HepG2 (cell line): ENCODE data around the gene GJC1. TPM values are rescaled to one million over a fixed set of nuclear protein-coding genes. Genes with fewer than 3 reads are reported as not detected.
A peak's percentile ranks its signal among the peaks of the same experiment; 100 is the strongest.

Experiments
- ARNTL ChIP-seq: sonication (generic); formaldehyde crosslinking; IDR thresholded peaks from 2 replicates; pipeline ENCODE4 v1.4.0; 2020; ENCODE audit warnings: mild to moderate bottlenecking, missing genetic modification reagents
- ATF5 ChIP-seq: sonication (generic); formaldehyde crosslinking; IDR thresholded peaks from 2 replicates; pipeline ENCODE4 v1.4.0; 2020; ENCODE audit warnings: mild to moderate bottlenecking, low read depth, missing genetic modification reagents
- CEBPZ ChIP-seq: IDR thresholded peaks from 2 replicates; pipeline ENCODE4 v1.6.1; 2012; ENCODE audit warnings: low read length, improper control_type of control experiment
- CSRNP2 ChIP-seq: sonication (generic); formaldehyde crosslinking; conservative IDR thresholded peaks from 2 replicates; pipeline ENCODE4 v1.8.0; 2022; ENCODE audit warnings: low read depth, missing genetic modification reagents
- NCOA2 ChIP-seq: sonication (generic); formaldehyde crosslinking; IDR thresholded peaks from 2 replicates; pipeline ENCODE4 v1.8.0; 2022; ENCODE audit warnings: inconsistent platforms
- NFE2L1 ChIP-seq: sonication (generic); formaldehyde crosslinking; IDR thresholded peaks from 2 replicates; pipeline ENCODE4 v1.4.0; 2020; ENCODE audit warnings: missing genetic modification reagents, mild to moderate bottlenecking, borderline replicate concordance
- POGK ChIP-seq: sonication (generic); formaldehyde crosslinking; conservative IDR thresholded peaks from 2 replicates; pipeline ENCODE4 v1.8.0; 2022; ENCODE audit warnings: mild to moderate bottlenecking, moderate library complexity, missing genetic modification reagents
- PPARG ChIP-seq: conservative IDR thresholded peaks from 2 replicates; pipeline ENCODE4 v1.6.1; 2016; ENCODE audit warnings: missing biosample characterization, missing genetic modification reagents
- RARA ChIP-seq: IDR thresholded peaks from 2 replicates; pipeline ENCODE4 v1.6.1; 2016; ENCODE audit warnings: missing genetic modification reagents, missing compliant biosample characterization
- SMAD1 ChIP-seq: sonication (generic); formaldehyde crosslinking; IDR thresholded peaks from 2 replicates; pipeline ENCODE4 v1.4.0; 2020; ENCODE audit warnings: missing genetic modification reagents, low read depth, mild to moderate bottlenecking, borderline replicate concordance
- ZBTB3 ChIP-seq: sonication (generic); formaldehyde crosslinking; IDR thresholded peaks from 2 replicates; pipeline ENCODE4 v1.4.0; 2020; ENCODE audit warnings: low read depth, mild to moderate bottlenecking, moderate library complexity, missing genetic modification reagents, borderline replicate concordance
- ZBTB33 ChIP-seq: sonication (generic); formaldehyde crosslinking; IDR thresholded peaks from 2 replicates; pipeline ENCODE4 v1.4.0; 2020; ENCODE audit warnings: missing genetic modification reagents
- ZBTB37 ChIP-seq: sonication (generic); formaldehyde crosslinking; IDR thresholded peaks from 2 replicates; pipeline ENCODE4 v1.4.0; 2020; ENCODE audit warnings: mild to moderate bottlenecking, missing genetic modification reagents
- ZNF24 ChIP-seq: fragments of 450-650 bp; IDR thresholded peaks from 2 replicates; pipeline ENCODE4 v1.6.1; 2017; ENCODE audit warnings: antibody characterized with exemption, mild to moderate bottlenecking
- ZNF331 ChIP-seq: sonication (generic); formaldehyde crosslinking; IDR thresholded peaks from 2 replicates; pipeline ENCODE4 v1.4.0; 2020; ENCODE audit warnings: missing genetic modification reagents
- ZNF552 ChIP-seq: sonication (generic); formaldehyde crosslinking; IDR thresholded peaks from 2 replicates; pipeline ENCODE4 v1.9.0; 2022; ENCODE audit warnings: missing genetic modification reagents, mild to moderate bottlenecking, borderline replicate concordance
- ZNF562 ChIP-seq: sonication (generic); formaldehyde crosslinking; IDR thresholded peaks from 2 replicates; pipeline ENCODE4 v1.8.0; 2022; ENCODE audit warnings: missing genetic modification reagents, borderline replicate concordance
- ZNF746 ChIP-seq: sonication (generic); formaldehyde crosslinking; IDR thresholded peaks from 2 replicates; pipeline ENCODE4 v1.8.0; 2022; ENCODE audit warnings: mild to moderate bottlenecking, missing genetic modification reagents
- polyA plus RNA-seq, 8 experiments: library from polyadenylated mRNA; depleted of rRNA in 3 of 8; stranded (reverse) in 7 of 8; unstranded in 1 of 8; fragments of >200 nt; fragmentation: Illumina TruSeq in 4 of 8; extraction: Trizol in 4 of 8; gene quantifications; 2 replicates each; pipeline versions ENCODE4 v1.2.1 to v1.2.3, GENCODE V29; 2011 to 2016; ENCODE audit warnings: low read depth in 4 of 8, missing spikeins in 1 of 8, mixed read lengths in 1 of 8; ENCODE audit not compliant: insufficient read depth in 1 of 8
- total RNA-seq, 5 experiments: library from RNA; depleted of rRNA; stranded (reverse); fragments of >200 nt; fragmentation: Illumina TruSeq; extraction: Trizol; gene quantifications; 2 replicates each; pipeline ENCODE4 v1.2.3, GENCODE V29; 2016; ENCODE audit warnings: low read depth in 1 of 5

The GJC1 gene
- total and polyA plus RNA-seq, 2 of the 13 experiments (the other 11 are each of a cell fraction or from before 2014, with no cell fraction given): 1.7 TPM

GRCh38 chr17:44775136-44775837 lies 54.8 kb downstream of the GJC1 start (continued):
- TF ChIP-seq ZBTB3 (CRISPR knock-in tag) (peak; percentile 69; the same call in 1 of the 2 replicates), NCOA2 (CRISPR knock-in tag) (0 out of 2 replicates have a peak, but pooled peaks have one; percentile 5), ARNTL (CRISPR knock-in tag) (peak; percentile 66), ZNF331 (CRISPR knock-in tag) (peak; percentile 85; the same call in 1 of the 2 replicates), SMAD1 (no peak), PPARG (no peak), ZNF24 (no peak), RARA (no peak), ZBTB33 (CRISPR knock-in tag) (no peak), ZNF562 (CRISPR knock-in tag) (no peak), CSRNP2 (no peak), NFE2L1 (CRISPR knock-in tag) (no peak), ZNF552 (CRISPR knock-in tag) (no peak; the same call in none of the 2 replicates), POGK (CRISPR knock-in tag) (peak; percentile 18; the same call in 1 of the 2 replicates), ZNF746 (no peak), CEBPZ (no peak), ZBTB37 (CRISPR knock-in tag) (no peak), ATF5 (peak; percentile 50)
